Stimulated activated naive CD8-positive, alpha-beta T cell treated with anti-CD3 and anti-CD28 coated beads, Interleukin-15, Interleukin-2, amounts not matched to agents 100 ng/mL and 50 ng/mL, for 24 hours (primary cell): ENCODE data around the gene CLMN.
A peak's percentile ranks its signal among the peaks of the same experiment; 100 is the strongest.

Experiments used
- H3K27ac Mint-ChIP-seq: one replicate; pipeline ENCODE4 v1.8.0; 2021; ENCODE audit warnings: mild to moderate bottlenecking, mixed read lengths
- H3K27me3 Mint-ChIP-seq: one replicate; pipeline ENCODE4 v1.8.0; 2021; ENCODE audit warnings: mixed read lengths
- H3K36me3 Mint-ChIP-seq: one replicate; pipeline ENCODE4 v1.8.0; 2021; ENCODE audit warnings: low read depth, mixed read lengths
- H3K4me1 Mint-ChIP-seq: one replicate; pipeline ENCODE4 v1.8.0; 2021; ENCODE audit warnings: low read depth, mixed read lengths
- H3K4me3 Mint-ChIP-seq: one replicate; pipeline ENCODE4 v1.8.0; 2021; ENCODE audit warnings: mild to moderate bottlenecking, mixed read lengths
- H3K9me3 Mint-ChIP-seq: one replicate; pipeline ENCODE4 v1.8.0; 2021; ENCODE audit warnings: mixed read lengths

The CLMN gene

GRCh38 chr14:95305940-95306339, 13.8 kb downstream of the CLMN start:
- H3K27ac Mint-ChIP-seq: no peak overlapping the region
- no peak overlapping the region for H3K4me3 Mint-ChIP-seq
- H3K36me3 Mint-ChIP-seq: no peaks in the 10 kb centered on the region
- H3K9me3 Mint-ChIP-seq: no peaks in the 10 kb centered on the region
- H3K27me3 Mint-ChIP-seq: no peaks in the 10 kb centered on the region
- no peaks in the 10 kb centered on the region for H3K4me1 Mint-ChIP-seq

GRCh38 chr14:95305145-95305544, 14.6 kb downstream of the CLMN start:
- H3K27ac Mint-ChIP-seq: no peak overlapping the region

GRCh38 chr14:95304342-95304741, 15.4 kb downstream of the CLMN start:
- no peak overlapping the region for H3K4me3 Mint-ChIP-seq
- H3K27ac Mint-ChIP-seq: no peak overlapping the region
- peaks cover 4% of the 10 kb centered on the region for H3K4me1 Mint-ChIP-seq
- no peaks in the 10 kb centered on the region for H3K27me3 Mint-ChIP-seq
- H3K36me3 Mint-ChIP-seq: no peaks in the 10 kb centered on the region
- H3K9me3 Mint-ChIP-seq: no peaks in the 10 kb centered on the region

More at GRCh38 chr14:95305145-95305544, 14.6 kb downstream of the CLMN start:
- H3K4me3 Mint-ChIP-seq: no peak overlapping the region
- H3K36me3 Mint-ChIP-seq: no peaks in the 10 kb centered on the region
- H3K4me1 Mint-ChIP-seq: peaks cover 4% of the 10 kb centered on the region
- no peaks in the 10 kb centered on the region for H3K27me3 Mint-ChIP-seq
- H3K9me3 Mint-ChIP-seq: no peaks in the 10 kb centered on the region

GRCh38 chr14:95303552-95303951, 16.2 kb downstream of the CLMN start:
- no peaks in the 10 kb centered on the region for H3K27me3 Mint-ChIP-seq
- H3K4me1 Mint-ChIP-seq: peaks cover 4% of the 10 kb centered on the region
- H3K36me3 Mint-ChIP-seq: no peaks in the 10 kb centered on the region
- H3K9me3 Mint-ChIP-seq: no peaks in the 10 kb centered on the region
- H3K4me3 Mint-ChIP-seq: no peak overlapping the region
- H3K27ac Mint-ChIP-seq: no peak overlapping the region

- no peaks in the 10 kb centered on the region for H3K9me3 Mint-ChIP-seq
- no peak overlapping the region for H3K4me3 Mint-ChIP-seq
- no peaks in the 10 kb centered on the region for H3K36me3 Mint-ChIP-seq
- no peaks in the 10 kb centered on the region for H3K27me3 Mint-ChIP-seq
- H3K4me1 Mint-ChIP-seq: peaks cover 4% of the 10 kb centered on the region
- no peak overlapping the region for H3K27ac Mint-ChIP-seq
Observed at GRCh38 chr14:95302667-95303506, 16.8 kb downstream of the CLMN start.

GRCh38 chr14:95301527-95302187, 18.1 kb downstream of the CLMN start:
- no peak overlapping the region for H3K27ac Mint-ChIP-seq
- H3K4me3 Mint-ChIP-seq: no peak overlapping the region
- peaks cover 4% of the 10 kb centered on the region for H3K4me1 Mint-ChIP-seq
- H3K9me3 Mint-ChIP-seq: no peaks in the 10 kb centered on the region
- H3K27me3 Mint-ChIP-seq: no peaks in the 10 kb centered on the region
- no peaks in the 10 kb centered on the region for H3K36me3 Mint-ChIP-seq

- Mint-ChIP-seq H3K9me3 (no peaks in the 10 kb centered on the region), H3K4me3 (no peak overlapping the region), H3K27ac (peak overlapping the region; percentile 22), H3K27me3 (peaks cover under 1% of the 10 kb centered on the region), H3K36me3 (no peaks in the 10 kb centered on the region), H3K4me1 (peaks cover 4% of the 10 kb centered on the region)
Observed at GRCh38 chr14:95300697-95301526, 18.8 kb downstream of the CLMN start.

GRCh38 chr14:95300002-95300696, 19.6 kb downstream of the CLMN start:
- Mint-ChIP-seq H3K4me1 (peaks cover 4% of the 10 kb centered on the region), H3K27ac (peak overlapping the region; percentile 22), H3K27me3 (peaks cover 4% of the 10 kb centered on the region), H3K4me3 (no peak overlapping the region), H3K9me3 (peaks cover 3% of the 10 kb centered on the region), H3K36me3 (no peaks in the 10 kb centered on the region)

- Mint-ChIP-seq H3K4me3 (no peak overlapping the region), H3K27me3 (peaks cover 4% of the 10 kb centered on the region), H3K27ac (no peak overlapping the region), H3K36me3 (no peaks in the 10 kb centered on the region), H3K9me3 (peaks cover 3% of the 10 kb centered on the region), H3K4me1 (peaks cover 4% of the 10 kb centered on the region)
Observed at GRCh38 chr14:95299271-95299670, 20.4 kb downstream of the CLMN start.

GRCh38 chr14:95297832-95298231, 21.9 kb downstream of the CLMN start:
- H3K27me3 Mint-ChIP-seq: peaks cover 4% of the 10 kb centered on the region
- H3K9me3 Mint-ChIP-seq: peaks cover 3% of the 10 kb centered on the region
- H3K36me3 Mint-ChIP-seq: no peaks in the 10 kb centered on the region
- no peak overlapping the region for H3K27ac Mint-ChIP-seq
- H3K4me1 Mint-ChIP-seq: peaks cover 4% of the 10 kb centered on the region
- no peak overlapping the region for H3K4me3 Mint-ChIP-seq

GRCh38 chr14:95296966-95297365, 22.7 kb downstream of the CLMN start:
- Mint-ChIP-seq H3K36me3 (no peaks in the 10 kb centered on the region), H3K27ac (no peak overlapping the region), H3K9me3 (peaks cover 3% of the 10 kb centered on the region), H3K4me3 (no peak overlapping the region), H3K4me1 (peaks cover 4% of the 10 kb centered on the region), H3K27me3 (peaks cover 4% of the 10 kb centered on the region)

- Mint-ChIP-seq H3K36me3 (no peaks in the 10 kb centered on the region), H3K4me3 (no peak overlapping the region), H3K4me1 (peaks cover 10% of the 10 kb centered on the region), H3K9me3 (peaks cover 3% of the 10 kb centered on the region), H3K27ac (no peak overlapping the region), H3K27me3 (peaks cover 6% of the 10 kb centered on the region)
Observed at GRCh38 chr14:95295600-95296376, 23.9 kb downstream of the CLMN start.

- Mint-ChIP-seq H3K27me3 (peaks cover 14% of the 10 kb centered on the region), H3K9me3 (peaks cover 3% of the 10 kb centered on the region), H3K36me3 (no peaks in the 10 kb centered on the region), H3K4me3 (no peak overlapping the region), H3K27ac (no peak overlapping the region), H3K4me1 (peaks cover 12% of the 10 kb centered on the region)
Observed at GRCh38 chr14:95294834-95295599, 24.7 kb downstream of the CLMN start.
